NCI-H2081 (cell line): Measurements from ENCODE around the gene ARHGAP27.
"Not testable (repeated sequence)": the region's sequence is repeated elsewhere in the genome, so short reads cannot be mapped to it uniquely, and the experiment has no call there.

Experiments
- DNase-seq, 2 experiments: peaks; one replicate each; lab custom pipeline; 2025; lab: John Stamatoyannopoulos, UW

ARHGAP27 gene

GRCh38 chr17:45445901-45446743 is 13.5 kb upstream of the ARHGAP27 start:
- DNase-seq = not testable (repeated sequence)

- DNase-seq = not testable (repeated sequence)
Observed at GRCh38 chr17:45444856-45445820, 12.5 kb upstream of the ARHGAP27 start.

- not testable (repeated sequence) for DNase-seq
Observed at GRCh38 chr17:45444301-45444700, 11.6 kb upstream of the ARHGAP27 start.

GRCh38 chr17:45443371-45444260 is 10.9 kb upstream of the ARHGAP27 start:
- not testable (repeated sequence) for DNase-seq

GRCh38 chr17:45441526-45442310 is 9.0 kb upstream of the ARHGAP27 start:
- DNase-seq = no peak

GRCh38 chr17:45440839-45441515 is 8.3 kb upstream of the ARHGAP27 start:
- not testable (repeated sequence) for DNase-seq

GRCh38 chr17:45440161-45440778 is 7.6 kb upstream of the ARHGAP27 start:
- DNase-seq = peak; percentile 25 to 59

GRCh38 chr17:45438931-45439610 is 6.4 kb upstream of the ARHGAP27 start:
- no peak for DNase-seq

GRCh38 chr17:45437465-45438283 is 5.0 kb upstream of the ARHGAP27 start:
- no peak for DNase-seq

GRCh38 chr17:45436625-45437464 is 4.2 kb upstream of the ARHGAP27 start:
- DNase-seq = no peak

- no peak for DNase-seq
Observed at GRCh38 chr17:45436161-45436560, 3.5 kb upstream of the ARHGAP27 start.

GRCh38 chr17:45435481-45435880 is 2.8 kb upstream of the ARHGAP27 start:
- DNase-seq = no peak

- DNase-seq = no peak
Observed at GRCh38 chr17:45433159-45433535, 477 bp upstream of the ARHGAP27 start.

- DNase-seq = peak; percentile 70 to 73
Observed at GRCh38 chr17:45431531-45432404, 902 bp downstream of the ARHGAP27 start.

GRCh38 chr17:45430738-45431530 is 1.7 kb downstream of the ARHGAP27 start:
- no peak for DNase-seq
